ENCODE results near the gene KIF5A.

Gene KIF5A

DNA sequence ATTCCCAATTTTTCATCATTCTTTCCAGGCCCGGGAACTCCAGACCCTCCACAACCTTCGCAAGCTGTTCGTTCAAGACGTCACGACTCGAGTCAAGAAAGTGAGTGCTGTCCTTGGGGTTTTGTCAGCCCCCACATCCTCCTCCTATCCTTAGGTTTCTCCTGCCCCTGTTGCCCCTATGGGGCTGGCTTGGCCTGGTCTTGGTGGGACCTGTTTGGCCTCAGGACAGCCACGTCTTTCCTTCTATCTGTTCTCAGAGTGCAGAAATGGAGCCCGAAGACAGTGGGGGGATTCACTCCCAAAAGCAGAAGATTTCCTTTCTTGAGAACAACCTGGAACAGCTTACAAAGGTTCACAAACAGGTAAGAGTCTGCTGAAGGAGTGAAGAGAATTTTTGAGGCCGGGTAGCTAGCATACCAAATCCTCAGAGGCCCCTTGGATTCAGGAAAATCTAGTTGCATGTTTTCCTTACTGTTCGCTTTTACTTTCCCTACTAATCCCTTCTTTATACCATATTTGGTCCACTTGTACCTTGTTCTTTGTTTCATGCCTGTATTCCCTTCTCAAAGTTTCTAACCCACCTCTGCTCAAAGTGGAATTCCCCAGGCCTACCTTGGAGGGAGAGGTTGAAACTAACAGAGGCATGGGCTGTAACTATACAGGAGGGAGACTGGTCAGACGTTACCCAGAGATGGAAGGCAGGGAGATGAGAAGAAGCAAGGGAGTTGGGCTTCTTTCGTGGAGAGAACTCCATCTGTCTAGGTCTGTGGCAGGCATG is 28.3 kb downstream of the KIF5A start:
- H4K20me1 ChIP-seq (ENCODE audit: insufficient read depth, low read length) = no peaks in the 10 kb centered on the region
- H3K9ac ChIP-seq (ENCODE audit: low read length) = no peak overlapping the region
- H3K27ac ChIP-seq (ENCODE audit: low read length) = no peak overlapping the region
- no peaks in the 10 kb centered on the region for H3K36me3 ChIP-seq (replicated peaks; ENCODE audit: low read depth, low read length)
- no peaks in the 10 kb centered on the region for H3K9me3 ChIP-seq (ENCODE audit: insufficient read depth, low read length)
- no peak overlapping the region for H2AFZ ChIP-seq (ENCODE audit: low read depth, low read length)
- peaks cover 4% of the 10 kb centered on the region; the same call in 1 of the 2 replicates for H3K4me1 ChIP-seq (ENCODE audit: low read length)
- no peak overlapping the region for H3K4me2 ChIP-seq (ENCODE audit: low read length)
- H3K4me3 ChIP-seq (ENCODE audit: low read length) = no peak overlapping the region
- TF ChIP-seq EZH2phosphoT487 (IDR thresholded peaks at IDR 0.05; ENCODE audit: low read depth) (no peak), CTCF (IDR thresholded peaks at IDR 0.05; ENCODE audit: low read depth, low read length) (no peak)
- peaks cover 11% of the 10 kb centered on the region for H3K27me3 ChIP-seq (ENCODE audit: low read depth, low read length)
- H3K79me2 ChIP-seq (ENCODE audit: low read length) = no peaks in the 10 kb centered on the region

DNA sequence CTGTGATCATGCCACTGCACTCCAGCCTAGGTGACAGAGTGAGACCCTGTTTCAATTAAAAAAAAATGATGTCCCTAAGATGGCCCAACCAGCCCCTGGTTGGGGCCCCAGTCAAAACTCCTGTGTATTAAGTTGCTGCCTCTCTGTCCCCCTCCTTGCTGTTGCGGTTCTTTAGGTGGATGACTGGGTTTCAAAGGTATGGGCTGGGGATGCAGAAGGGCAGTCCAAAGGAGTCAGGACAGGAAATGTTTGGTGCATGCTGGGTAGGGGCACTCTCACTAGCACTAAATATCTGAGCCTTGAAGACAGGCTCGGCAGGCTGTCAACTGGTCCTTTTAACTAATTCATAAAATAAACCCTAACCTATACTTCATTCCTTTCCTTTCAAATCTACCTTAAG is 29.2 kb downstream of the KIF5A start:
- Histone ChIP-seq H4K20me1 (ENCODE audit: insufficient read depth, low read length) (no peaks in the 10 kb centered on the region), H3K4me2 (ENCODE audit: low read length) (no peak overlapping the region), H3K27me3 (ENCODE audit: low read depth, low read length) (peaks cover 11% of the 10 kb centered on the region), H3K9me3 (ENCODE audit: insufficient read depth, low read length) (no peaks in the 10 kb centered on the region), H3K27ac (ENCODE audit: low read length) (no peak overlapping the region), H3K9ac (ENCODE audit: low read length) (no peak overlapping the region), H3K79me2 (ENCODE audit: low read length) (no peaks in the 10 kb centered on the region), H2AFZ (ENCODE audit: low read depth, low read length) (no peak overlapping the region), H3K4me1 (ENCODE audit: low read length) (peaks cover 4% of the 10 kb centered on the region; the same call in 1 of the 2 replicates), H3K36me3 (replicated peaks; ENCODE audit: low read depth, low read length) (no peaks in the 10 kb centered on the region), H3K4me3 (ENCODE audit: low read length) (no peak overlapping the region)
- TF ChIP-seq CTCF (IDR thresholded peaks at IDR 0.05; ENCODE audit: low read depth, low read length) = no peak
- no peak for TF ChIP-seq EZH2phosphoT487 (IDR thresholded peaks at IDR 0.05; ENCODE audit: low read depth)

DNA sequence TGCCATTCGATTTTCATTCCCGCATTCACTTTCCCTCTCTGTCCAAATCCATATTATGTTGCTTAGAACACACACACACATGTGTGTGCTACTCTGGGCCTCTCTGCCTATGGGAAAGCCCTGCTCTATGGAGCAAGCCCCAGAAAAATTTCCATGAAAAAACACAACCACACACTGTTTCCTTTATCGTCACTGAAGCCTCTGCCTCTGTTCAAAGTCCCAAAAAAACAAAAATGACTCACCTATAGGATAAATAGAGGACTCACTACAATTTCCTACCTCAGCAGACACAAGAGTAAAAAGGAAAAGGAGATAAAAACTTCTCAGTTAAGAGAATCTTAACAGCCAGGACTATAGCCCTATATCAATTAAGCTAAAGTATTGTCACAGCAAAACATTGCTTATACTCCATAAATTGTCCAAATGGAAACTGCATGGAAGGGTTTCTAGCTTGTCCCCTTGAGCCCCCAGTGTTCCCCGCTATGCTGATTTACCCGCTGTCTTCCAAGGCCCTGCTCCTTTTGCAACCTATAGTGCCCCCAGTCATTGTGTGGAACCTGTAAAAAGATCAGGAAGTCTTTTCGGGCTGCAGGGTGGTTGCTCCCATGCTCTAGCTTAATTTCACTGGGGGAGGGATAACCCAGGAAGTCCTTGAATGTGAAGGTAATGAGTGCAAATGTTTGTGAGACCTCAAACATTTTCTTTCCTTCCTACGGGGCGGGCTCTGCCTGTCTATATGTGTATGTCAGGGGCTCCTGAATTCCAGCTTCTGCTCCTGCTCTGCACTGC is 30.0 kb downstream of the KIF5A start:
- TF ChIP-seq CTCF (IDR thresholded peaks at IDR 0.05; ENCODE audit: low read depth, low read length) (no peak), EZH2phosphoT487 (IDR thresholded peaks at IDR 0.05; ENCODE audit: low read depth) (no peak)

GRCh38 chr12:57580466-57580795 is 30.6 kb downstream of the KIF5A start:
- no peaks in the 10 kb centered on the region for H3K36me3 ChIP-seq (replicated peaks; ENCODE audit: low read depth, low read length)
- H2AFZ ChIP-seq (ENCODE audit: low read depth, low read length) = no peak overlapping the region

More for the DNA sequence above, 30.0 kb downstream of the KIF5A start:
- Histone ChIP-seq H3K27me3 (ENCODE audit: low read depth, low read length) (peaks cover 11% of the 10 kb centered on the region), H4K20me1 (ENCODE audit: insufficient read depth, low read length) (no peaks in the 10 kb centered on the region), H3K27ac (ENCODE audit: low read length) (no peak overlapping the region), H3K9ac (ENCODE audit: low read length) (no peak overlapping the region), H3K4me2 (ENCODE audit: low read length) (no peak overlapping the region), H2AFZ (ENCODE audit: low read depth, low read length) (no peak overlapping the region), H3K4me1 (ENCODE audit: low read length) (peaks cover 4% of the 10 kb centered on the region; the same call in 1 of the 2 replicates), H3K79me2 (ENCODE audit: low read length) (no peaks in the 10 kb centered on the region), H3K36me3 (replicated peaks; ENCODE audit: low read depth, low read length) (no peaks in the 10 kb centered on the region), H3K4me3 (ENCODE audit: low read length) (no peak overlapping the region), H3K9me3 (ENCODE audit: insufficient read depth, low read length) (no peaks in the 10 kb centered on the region)

More at GRCh38 chr12:57580466-57580795, 30.6 kb downstream of the KIF5A start:
- no peak overlapping the region for H3K4me3 ChIP-seq (ENCODE audit: low read length)
- H3K4me2 ChIP-seq (ENCODE audit: low read length) = no peak overlapping the region
- no peaks in the 10 kb centered on the region for H4K20me1 ChIP-seq (ENCODE audit: insufficient read depth, low read length)
- H3K4me1 ChIP-seq (ENCODE audit: low read length) = peaks cover 4% of the 10 kb centered on the region; the same call in 1 of the 2 replicates
- peaks cover 15% of the 10 kb centered on the region for H3K27me3 ChIP-seq (ENCODE audit: low read depth, low read length)
- H3K27ac ChIP-seq (ENCODE audit: low read length) = no peak overlapping the region
- no peaks in the 10 kb centered on the region for H3K9me3 ChIP-seq (ENCODE audit: insufficient read depth, low read length)
- H3K9ac ChIP-seq (ENCODE audit: low read length) = no peak overlapping the region
- TF ChIP-seq EZH2phosphoT487 (IDR thresholded peaks at IDR 0.05; ENCODE audit: low read depth) (no peak), CTCF (IDR thresholded peaks at IDR 0.05; ENCODE audit: low read depth, low read length) (no peak)
- H3K79me2 ChIP-seq (ENCODE audit: low read length) = no peaks in the 10 kb centered on the region

Data from OCI-LY3 (cell line).